LNCAP (cell line): ENCODE measurements around the gene GNAQ.

Experiments used
- CTCF ChIP-seq: fragments of 450-650 bp; IDR thresholded peaks from 2 replicates; pipeline ENCODE4 v1.5.1; 2017; ENCODE audit warnings: mild to moderate bottlenecking

The GNAQ gene

GRCh38 chr9:77744841-77745430 is 286.7 kb downstream of the GNAQ start:
- no peak for TF ChIP-seq CTCF

- no peak for TF ChIP-seq CTCF
These were observed 288.2 kb downstream of the GNAQ start for GRCh38 chr9:77743386-77743785.

- TF ChIP-seq CTCF: no peak
These were observed 292.7 kb downstream of the GNAQ start for GRCh38 chr9:77738932-77739331.

- no peak for TF ChIP-seq CTCF
These were observed 296.1 kb downstream of the GNAQ start for GRCh38 chr9:77735494-77735893.

GRCh38 chr9:77731930-77732329 is 299.7 kb downstream of the GNAQ start:
- no peak for TF ChIP-seq CTCF

- no peak for TF ChIP-seq CTCF
These were observed 300.5 kb downstream of the GNAQ start for GRCh38 chr9:77731008-77731698.

GRCh38 chr9:77729177-77729576 is 302.4 kb downstream of the GNAQ start:
- no peak for TF ChIP-seq CTCF
